ENCODE measurements around the gene DBF4.
"Not testable (repeated sequence)": the region's sequence is repeated elsewhere in the genome, so short reads cannot be mapped to it uniquely, and the experiment has no call there.

The DBF4 gene

DNA sequence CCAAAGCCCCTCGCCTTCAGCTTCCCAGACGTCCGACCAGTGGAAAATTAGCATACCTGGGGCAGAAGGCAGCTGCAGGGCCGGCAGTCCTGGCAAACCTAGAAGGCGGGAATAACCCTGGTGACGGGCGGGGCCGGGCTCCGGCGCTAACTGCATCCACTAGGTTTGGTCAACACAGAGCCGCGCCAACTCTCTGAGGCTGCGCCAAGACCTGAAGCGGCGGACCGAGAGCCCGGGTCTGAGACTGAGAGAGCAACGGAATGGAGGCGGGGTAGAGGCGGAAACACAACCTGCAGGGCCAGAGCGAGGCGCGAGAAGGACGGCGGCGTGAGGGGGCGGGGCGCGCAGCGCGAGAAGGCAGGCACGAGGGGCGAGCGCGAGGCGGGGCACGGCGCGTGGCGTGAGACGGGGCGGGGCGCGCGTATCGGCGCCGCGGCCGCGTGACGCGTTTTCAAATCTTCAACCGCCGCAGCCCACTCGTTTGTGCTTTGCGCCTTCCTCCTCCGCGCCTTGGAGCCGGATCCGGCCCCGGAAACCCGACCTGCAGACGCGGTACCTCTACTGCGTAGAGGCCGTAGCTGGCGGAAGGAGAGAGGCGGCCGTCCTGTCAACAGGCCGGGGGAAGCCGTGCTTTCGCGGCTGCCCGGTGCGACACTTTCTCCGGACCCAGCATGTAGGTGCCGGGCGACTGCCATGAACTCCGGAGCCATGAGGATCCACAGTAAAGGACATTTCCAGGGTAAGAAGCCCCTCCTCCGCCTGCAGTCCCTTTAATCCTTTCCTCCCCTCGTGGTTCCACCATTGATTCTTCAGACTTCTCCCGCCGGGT is at the start of gene DBF4, which contains the start of gene SLC25A40:
DBF4 (plus strand) TSS at position 454 of the 829 bp plus-strand sequence; CDS start at position 694, 240 bp downstream.
SLC25A40 (minus strand) TSS at position 321 of the 829 bp plus-strand sequence. CDS start 17,633 bp downstream, outside the sequence.
- Histone ChIP-seq H3K36me3 (ENCODE audit: control insufficient read depth in 2 of 2, insufficient read depth in 2 of 2, low read length in 2 of 2) (no peaks in the 10 kb centered on the region), H3K27me3 (ENCODE audit: control insufficient read depth in 1 of 2, insufficient read depth in 2 of 2, low read length in 2 of 2) (no peaks in the 10 kb centered on the region), H3K4me3 (ENCODE audit: low read length in 2 of 2) (peak within 1 kb of the TSS; percentile 75 to 80), H3K9me3 (ENCODE audit: control insufficient read depth in 2 of 2, low read length in 2 of 2) (peaks cover 0 to 2% of the 10 kb centered on the region in 2 donors), H3K27ac (ENCODE audit: low read length) (peak within 1 kb of the TSS; percentile 69), H3K9ac (ENCODE audit: low read length in 2 of 2) (peak within 1 kb of the TSS; percentile 76 to 78), H3K4me1 (ENCODE audit: control insufficient read depth, insufficient read depth, low read length) (peaks cover 3% of the 10 kb centered on the region)

GRCh38 chr7:87828383-87828782 is 47.9 kb upstream of the DBF4 start:
- not testable (repeated sequence) for H3K27me3 ChIP-seq (ENCODE audit: control insufficient read depth in 1 of 2, insufficient read depth in 2 of 2, low read length in 2 of 2); H3K9ac ChIP-seq (ENCODE audit: low read length in 2 of 2); H3K4me1 ChIP-seq (ENCODE audit: control insufficient read depth, insufficient read depth, low read length); H3K36me3 ChIP-seq (ENCODE audit: control insufficient read depth in 2 of 2, insufficient read depth in 2 of 2, low read length in 2 of 2); H3K4me3 ChIP-seq (ENCODE audit: low read length in 2 of 2); H3K27ac ChIP-seq (ENCODE audit: low read length); H3K9me3 ChIP-seq (ENCODE audit: control insufficient read depth in 2 of 2, low read length in 2 of 2)

GRCh38 chr7:87831097-87831496 is 45.2 kb upstream of the DBF4 start:
- Histone ChIP-seq H3K27ac (ENCODE audit: low read length) (no peak overlapping the region), H3K9me3 (ENCODE audit: control insufficient read depth in 2 of 2, low read length in 2 of 2) (peaks cover 0 to 3% of the 10 kb centered on the region in 2 donors), H3K36me3 (ENCODE audit: control insufficient read depth in 2 of 2, insufficient read depth in 2 of 2, low read length in 2 of 2) (peaks cover 0 to 7% of the 10 kb centered on the region in 2 donors), H3K9ac (ENCODE audit: low read length in 2 of 2) (no peak overlapping the region), H3K4me3 (ENCODE audit: low read length in 2 of 2) (no peak overlapping the region), H3K27me3 (ENCODE audit: control insufficient read depth in 1 of 2, insufficient read depth in 2 of 2, low read length in 2 of 2) (no peaks in the 10 kb centered on the region), H3K4me1 (ENCODE audit: control insufficient read depth, insufficient read depth, low read length) (no peaks in the 10 kb centered on the region)

DNA sequence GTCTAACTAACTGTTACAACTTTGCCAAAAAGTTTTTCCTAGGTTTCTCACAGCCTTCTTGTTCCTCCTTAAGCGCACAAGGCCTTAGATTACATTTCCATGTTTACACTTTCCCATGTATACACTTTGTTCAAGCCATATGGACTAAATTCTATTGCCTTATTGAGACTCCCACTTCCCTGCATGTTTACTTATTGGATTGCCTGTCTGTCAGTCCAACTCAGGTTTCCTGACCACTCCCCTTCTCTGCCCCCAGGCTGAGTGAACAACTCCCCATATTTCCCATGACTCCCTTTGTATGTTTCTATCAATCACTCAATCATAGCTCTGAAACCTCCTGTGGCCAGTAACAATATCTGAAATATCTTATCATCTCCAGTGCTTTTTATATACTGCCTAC is 43.2 kb upstream of the DBF4 start:
- Histone ChIP-seq H3K36me3 (ENCODE audit: control insufficient read depth in 2 of 2, insufficient read depth in 2 of 2, low read length in 2 of 2) (peaks cover 0 to 7% of the 10 kb centered on the region in 2 donors), H3K9me3 (ENCODE audit: control insufficient read depth in 2 of 2, low read length in 2 of 2) (peaks cover 0 to 3% of the 10 kb centered on the region in 2 donors), H3K27me3 (ENCODE audit: control insufficient read depth in 1 of 2, insufficient read depth in 2 of 2, low read length in 2 of 2) (no peaks in the 10 kb centered on the region), H3K9ac (ENCODE audit: low read length in 2 of 2) (no peak overlapping the region), H3K27ac (ENCODE audit: low read length) (no peak overlapping the region), H3K4me1 (ENCODE audit: control insufficient read depth, insufficient read depth, low read length) (no peaks in the 10 kb centered on the region), H3K4me3 (ENCODE audit: low read length in 2 of 2) (no peak overlapping the region)

DNA sequence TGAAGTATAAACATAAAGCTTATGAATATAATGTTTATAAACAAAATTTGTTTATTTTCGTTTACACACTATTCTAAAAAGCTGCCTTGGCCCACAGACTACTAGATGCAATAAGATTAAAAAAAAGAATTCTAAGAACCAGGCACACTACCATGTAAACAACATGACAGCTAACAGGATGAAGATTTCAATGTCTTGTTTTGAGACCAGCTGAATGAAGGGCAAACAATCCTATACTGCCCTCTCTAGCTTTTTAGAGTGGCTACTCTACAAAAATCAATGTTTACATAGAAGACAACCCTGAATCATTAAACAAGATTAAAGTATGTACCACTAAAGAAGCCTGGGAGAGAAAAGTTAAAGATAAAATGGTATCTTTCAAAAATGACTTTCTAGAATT is 38.7 kb upstream of the DBF4 start:
- H3K27ac ChIP-seq (ENCODE audit: low read length), result no peak overlapping the region
- no peaks in the 10 kb centered on the region for H3K9me3 ChIP-seq (ENCODE audit: control insufficient read depth in 2 of 2, low read length in 2 of 2)
- no peak overlapping the region for H3K9ac ChIP-seq (ENCODE audit: low read length in 2 of 2)
- no peak overlapping the region for H3K4me3 ChIP-seq (ENCODE audit: low read length in 2 of 2)
- no peaks in the 10 kb centered on the region for H3K4me1 ChIP-seq (ENCODE audit: control insufficient read depth, insufficient read depth, low read length)
- H3K36me3 ChIP-seq (ENCODE audit: control insufficient read depth in 2 of 2, insufficient read depth in 2 of 2, low read length in 2 of 2), result peaks cover 0 to 6% of the 10 kb centered on the region in 2 donors
- H3K27me3 ChIP-seq (ENCODE audit: control insufficient read depth in 1 of 2, insufficient read depth in 2 of 2, low read length in 2 of 2), result no peaks in the 10 kb centered on the region

- no peaks in the 10 kb centered on the region for H3K4me1 ChIP-seq (ENCODE audit: control insufficient read depth, insufficient read depth, low read length)
- H3K4me3 ChIP-seq (ENCODE audit: low read length in 2 of 2), result no peak overlapping the region
- peaks cover 3 to 6% of the 10 kb centered on the region in 2 donors for H3K36me3 ChIP-seq (ENCODE audit: control insufficient read depth in 2 of 2, insufficient read depth in 2 of 2, low read length in 2 of 2)
- no peaks in the 10 kb centered on the region for H3K27me3 ChIP-seq (ENCODE audit: control insufficient read depth in 1 of 2, insufficient read depth in 2 of 2, low read length in 2 of 2)
- H3K9me3 ChIP-seq (ENCODE audit: control insufficient read depth in 2 of 2, low read length in 2 of 2), result no peaks in the 10 kb centered on the region
- H3K27ac ChIP-seq (ENCODE audit: low read length), result no peak overlapping the region
- no peak overlapping the region for H3K9ac ChIP-seq (ENCODE audit: low read length in 2 of 2)
Observed at GRCh38 chr7:87850836-87851593, 25.3 kb upstream of the DBF4 start.

DNA sequence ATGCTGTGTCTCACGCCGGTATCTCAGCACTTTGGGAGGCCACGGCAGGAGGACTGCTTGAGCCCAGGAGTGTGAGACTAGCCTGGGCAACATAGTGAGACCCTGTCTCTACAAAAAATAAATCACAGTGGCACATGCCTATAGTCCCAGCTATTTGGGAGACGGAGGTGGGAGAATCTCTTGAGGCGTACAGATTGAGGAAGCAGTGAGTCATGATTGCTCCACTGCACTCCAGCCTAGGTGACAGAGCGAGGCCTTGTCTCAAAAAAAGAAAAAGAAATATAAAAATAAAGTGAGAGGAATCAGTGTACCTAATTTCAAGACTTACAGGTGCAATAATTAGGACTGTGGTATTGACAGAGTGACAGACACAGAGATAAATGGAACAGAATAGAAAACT is 24.0 kb upstream of the DBF4 start:
- H3K4me3 ChIP-seq (ENCODE audit: low read length in 2 of 2), result no peak overlapping the region
- H3K9me3 ChIP-seq (ENCODE audit: control insufficient read depth in 2 of 2, low read length in 2 of 2), result no peaks in the 10 kb centered on the region
- H3K36me3 ChIP-seq (ENCODE audit: control insufficient read depth in 2 of 2, insufficient read depth in 2 of 2, low read length in 2 of 2), result peaks cover 3 to 6% of the 10 kb centered on the region in 2 donors
- H3K27me3 ChIP-seq (ENCODE audit: control insufficient read depth in 1 of 2, insufficient read depth in 2 of 2, low read length in 2 of 2), result no peaks in the 10 kb centered on the region
- H3K27ac ChIP-seq (ENCODE audit: low read length), result no peak overlapping the region
- H3K4me1 ChIP-seq (ENCODE audit: control insufficient read depth, insufficient read depth, low read length), result no peaks in the 10 kb centered on the region
- H3K9ac ChIP-seq (ENCODE audit: low read length in 2 of 2), result no peak overlapping the region

GRCh38 chr7:87853237-87853864 is 22.9 kb upstream of the DBF4 start:
- no peaks in the 10 kb centered on the region for H3K9me3 ChIP-seq (ENCODE audit: control insufficient read depth in 2 of 2, low read length in 2 of 2)
- H3K27me3 ChIP-seq (ENCODE audit: control insufficient read depth in 1 of 2, insufficient read depth in 2 of 2, low read length in 2 of 2), result no peaks in the 10 kb centered on the region
- no peaks in the 10 kb centered on the region for H3K4me1 ChIP-seq (ENCODE audit: control insufficient read depth, insufficient read depth, low read length)
- H3K27ac ChIP-seq (ENCODE audit: low read length), result no peak overlapping the region
- no peak overlapping the region for H3K4me3 ChIP-seq (ENCODE audit: low read length in 2 of 2)
- no peak overlapping the region for H3K9ac ChIP-seq (ENCODE audit: low read length in 2 of 2)
- peaks cover 3 to 6% of the 10 kb centered on the region in 2 donors for H3K36me3 ChIP-seq (ENCODE audit: control insufficient read depth in 2 of 2, insufficient read depth in 2 of 2, low read length in 2 of 2)

- H3K9ac ChIP-seq (ENCODE audit: low read length in 2 of 2), result no peak overlapping the region
- H3K36me3 ChIP-seq (ENCODE audit: control insufficient read depth in 2 of 2, insufficient read depth in 2 of 2, low read length in 2 of 2), result no peaks in the 10 kb centered on the region
- H3K4me3 ChIP-seq (ENCODE audit: low read length in 2 of 2), result no peak overlapping the region
- no peaks in the 10 kb centered on the region for H3K27me3 ChIP-seq (ENCODE audit: control insufficient read depth in 1 of 2, insufficient read depth in 2 of 2, low read length in 2 of 2)
- no peak overlapping the region for H3K27ac ChIP-seq (ENCODE audit: low read length)
- no peaks in the 10 kb centered on the region for H3K9me3 ChIP-seq (ENCODE audit: control insufficient read depth in 2 of 2, low read length in 2 of 2)
- no peaks in the 10 kb centered on the region for H3K4me1 ChIP-seq (ENCODE audit: control insufficient read depth, insufficient read depth, low read length)
Observed at GRCh38 chr7:87858417-87859100, 17.7 kb upstream of the DBF4 start.

- no peaks in the 10 kb centered on the region for H3K27me3 ChIP-seq (ENCODE audit: control insufficient read depth in 1 of 2, insufficient read depth in 2 of 2, low read length in 2 of 2)
- H3K27ac ChIP-seq (ENCODE audit: low read length), result no peak overlapping the region
- peaks cover 0 to 21% of the 10 kb centered on the region in 2 donors for H3K9me3 ChIP-seq (ENCODE audit: control insufficient read depth in 2 of 2, low read length in 2 of 2)
- H3K36me3 ChIP-seq (ENCODE audit: control insufficient read depth in 2 of 2, insufficient read depth in 2 of 2, low read length in 2 of 2), result peaks cover 4 to 10% of the 10 kb centered on the region in 2 donors
- H3K9ac ChIP-seq (ENCODE audit: low read length in 2 of 2), result no peak overlapping the region
- H3K4me3 ChIP-seq (ENCODE audit: low read length in 2 of 2), result no peak overlapping the region
- H3K4me1 ChIP-seq (ENCODE audit: control insufficient read depth, insufficient read depth, low read length), result no peaks in the 10 kb centered on the region
Observed at GRCh38 chr7:87866089-87866488, 10.2 kb upstream of the DBF4 start.

Measured in stomach smooth muscle (tissue), 2 donors.